A549 (cell line): ENCODE measurements around the gene TMEM156. TPM values are rescaled to one million over a fixed set of nuclear protein-coding genes. Genes with fewer than 3 reads are reported as not detected.

Experiments used
- ATAC-seq, 2 experiments: fragments of 200-7000 bp in 1 of 2; fragments of >200 bp in 1 of 2; cut with Nextera tagmentation in 1 of 2; cut with Tn5 transposase in 1 of 2; 3 replicates each; pipeline versions ENCODE4 v1.8.0 to v1.9.1; 2018 to 2020; ENCODE audit warnings: mild to moderate bottlenecking in 1 of 2, moderate library complexity in 1 of 2
- CTCF ChIA-PET: fragments of 300-600 bp; sonication (Branson Sonifier 250); formaldehyde crosslinking; extraction: SDS; loops from one replicate; lab custom pipeline; 2021; ENCODE audit warnings: antibody characterized with exemption, inconsistent platforms; lab: Yijun Ruan, JAX
- POLR2A ChIA-PET: fragments of 350-600 bp; formaldehyde crosslinking; extraction: SDS; loops from one replicate; lab custom pipeline; 2021; ENCODE audit warnings: antibody characterized with exemption, inconsistent platforms; lab: Yijun Ruan, JAX
- DNase-seq, 2 experiments: peaks; one replicate each; pipeline versions ENCODE4 v3.0.0 to v3.0.0-alpha.2; 2011 to 2016; ENCODE audit warnings: low read depth in 1 of 2, low spot score in 1 of 2
- FAIRE-seq: peaks from 2 replicates; lab custom pipeline; 2011; peaks lifted over from hg19 to GRCh38; lab: Jason Lieb, UNC
- H3K27ac ChIP-seq, 2 experiments: fragments of >200 bp; sonication (Bioruptor Twin); formaldehyde crosslinking; 3 replicates each; pipeline ENCODE4 v1.5.1; 2016 to 2017
- H3K4me1 ChIP-seq: fragments of >200 bp; sonication (Bioruptor Twin); formaldehyde crosslinking; 3 replicates; pipeline ENCODE4 v1.6.1; 2016
- H3K4me2 ChIP-seq: fragments of >200 bp; sonication (Bioruptor Twin); formaldehyde crosslinking; 3 replicates; pipeline ENCODE4 v1.6.1; 2016
- H3K4me3 ChIP-seq: fragments of >200 bp; sonication (Bioruptor Twin); formaldehyde crosslinking; 3 replicates; pipeline ENCODE4 v1.5.1; 2016
- H3K9me3 ChIP-seq: fragments of >200 bp; sonication (Bioruptor Twin); formaldehyde crosslinking; 3 replicates; pipeline ENCODE4 v1.6.1; 2016
- BHLHE40 ChIP-seq: IDR thresholded peaks from 2 replicates; pipeline ENCODE4 v1.6.1; 2012; ENCODE audit warnings: low read depth, low read length, inconsistent platforms
- CEBPB ChIP-seq, 2 experiments: fragments of >200 bp in 1 of 2; sonication (Bioruptor Twin) in 1 of 2; formaldehyde crosslinking in 1 of 2; IDR thresholded peaks; 2 replicates each; pipeline ENCODE4 v1.6.1; 2012 to 2016
- CHD4 ChIP-seq: fragments of 200-600 bp; sonication (generic); IDR thresholded peaks from 2 replicates; pipeline ENCODE4 v1.6.1; 2016; ENCODE audit warnings: antibody characterized with exemption, mild to moderate bottlenecking, borderline replicate concordance
- E2F6 ChIP-seq: IDR thresholded peaks from 2 replicates; pipeline ENCODE4 v1.6.1; 2012; ENCODE audit warnings: low read depth, borderline replicate concordance
- EHF ChIP-seq: fragments of 250-450 bp; sonication (Bioruptor Pico); IDR thresholded peaks from 2 replicates; pipeline ENCODE4 v1.5.0; 2020; ENCODE audit warnings: mild to moderate bottlenecking
- EHMT2 ChIP-seq: fragments of 200-600 bp; sonication (generic); IDR thresholded peaks from 2 replicates; pipeline ENCODE4 v1.6.1; 2016; ENCODE audit warnings: antibody characterized with exemption, low read depth, mild to moderate bottlenecking, moderate library complexity
- FOSB ChIP-seq: fragments of 250-450 bp; sonication (Bioruptor Pico); IDR thresholded peaks from 2 replicates; pipeline ENCODE4 v1.5.0; 2020; ENCODE audit warnings: mild to moderate bottlenecking, moderate library complexity
- FOXS1 ChIP-seq: fragments of 250-450 bp; sonication (Bioruptor Pico); IDR thresholded peaks from 2 replicates; pipeline ENCODE4 v1.5.0; 2020; ENCODE audit warnings: mild to moderate bottlenecking, moderate library complexity
- HDAC2 ChIP-seq: fragments of 200-600 bp; sonication (generic); IDR thresholded peaks from 2 replicates; pipeline ENCODE4 v1.6.1; 2016
- HMGXB4 ChIP-seq: fragments of 250-450 bp; sonication (Bioruptor Pico); IDR thresholded peaks from 2 replicates; pipeline ENCODE4 v1.5.0; 2021; ENCODE audit warnings: mild to moderate bottlenecking, moderate library complexity, borderline replicate concordance
- HOXA7 ChIP-seq: fragments of 250-450 bp; sonication (Bioruptor Pico); IDR thresholded peaks from 2 replicates; pipeline ENCODE4 v1.5.0; 2020; ENCODE audit warnings: mild to moderate bottlenecking, moderate library complexity
- HOXB13 ChIP-seq: fragments of 250-450 bp; sonication (Bioruptor Pico); IDR thresholded peaks from 2 replicates; pipeline ENCODE4 v1.5.0; 2020; ENCODE audit warnings: low read depth, mild to moderate bottlenecking, moderate library complexity
- HOXB5 ChIP-seq: fragments of 250-450 bp; sonication (Bioruptor Pico); IDR thresholded peaks from 2 replicates; pipeline ENCODE4 v1.5.0; 2020; ENCODE audit warnings: mild to moderate bottlenecking, moderate library complexity
- JUN ChIP-seq, 2 experiments: fragments of >200 bp; sonication (Bioruptor Twin); formaldehyde crosslinking; IDR thresholded peaks; 2 replicates in 1 of 2; 3 replicates in 1 of 2; pipeline ENCODE4 v1.6.1; 2016 to 2017
- KDM1A ChIP-seq: fragments of 200-600 bp; sonication (generic); IDR thresholded peaks from 2 replicates; pipeline ENCODE4 v1.6.1; 2016; ENCODE audit warnings: low read depth, mild to moderate bottlenecking
- MAX ChIP-seq: IDR thresholded peaks from 2 replicates; pipeline ENCODE4 v1.6.1; 2012
- MYC ChIP-seq: IDR thresholded peaks from 2 replicates; pipeline ENCODE4 v1.6.1; 2012; ENCODE audit warnings: mild to moderate bottlenecking, inconsistent platforms, low read length, improper control_type of control experiment, borderline replicate concordance
- NFE2L2 ChIP-seq: fragments of 150-350 bp; conservative IDR thresholded peaks from 2 replicates; pipeline ENCODE4 v1.6.1; 2014; ENCODE audit warnings: low read length
- NPAS2 ChIP-seq: fragments of 250-450 bp; sonication (Bioruptor Pico); IDR thresholded peaks from 2 replicates; pipeline ENCODE4 v1.8.0; 2022; ENCODE audit warnings: mild to moderate bottlenecking, moderate library complexity, borderline replicate concordance
- PHF8 ChIP-seq: fragments of 200-600 bp; sonication (generic); IDR thresholded peaks from 2 replicates; pipeline ENCODE4 v1.6.1; 2016; ENCODE audit warnings: low read depth, mild to moderate bottlenecking, antibody characterized with exemption, moderate library complexity, borderline replicate concordance
- POLR2A ChIP-seq: IDR thresholded peaks from 2 replicates; pipeline ENCODE4 v1.6.1; 2012; ENCODE audit warnings: mild to moderate bottlenecking, low read length
- RCOR1 ChIP-seq: fragments of 150-350 bp; IDR thresholded peaks from 2 replicates; pipeline ENCODE4 v1.6.1; 2014; ENCODE audit warnings: antibody characterized with exemption, low read length, low read depth
- RNF2 ChIP-seq: fragments of 200-600 bp; sonication (generic); IDR thresholded peaks from 2 replicates; pipeline ENCODE4 v1.6.1; 2016; ENCODE audit warnings: low read depth, mild to moderate bottlenecking, antibody characterized with exemption, moderate library complexity, borderline replicate concordance
- SMC3 ChIP-seq: fragments of >200 bp; sonication (Bioruptor Twin); formaldehyde crosslinking; IDR thresholded peaks from 3 replicates; pipeline ENCODE4 v1.6.1; 2018; ENCODE audit warnings: inconsistent platforms
- SREBF2 ChIP-seq: fragments of 450-650 bp; IDR thresholded peaks from 2 replicates; pipeline ENCODE4 v1.6.1; 2014; ENCODE audit warnings: mild to moderate bottlenecking, moderate library complexity
- ZSCAN20 ChIP-seq: fragments of 250-450 bp; sonication (Bioruptor Pico); IDR thresholded peaks from 2 replicates; pipeline ENCODE4 v1.8.0; 2022; ENCODE audit warnings: mild to moderate bottlenecking, moderate library complexity
- WGBS: methylation state at CpG from one replicate; pipeline ENCODE4 v1.1.6; 2017; ENCODE audit errors: missing lambda C conversion rate; 5-methylcytosine and 5-hydroxymethylcytosine counted together
- polyA plus RNA-seq, 4 experiments: library from polyadenylated mRNA; depleted of rRNA in 3 of 4; stranded (reverse); fragments of >200 nt; fragmentation: RNase III in 1 of 4; extraction: RNeasy Plus Mini Kit Qiagen cat#74134 plus additional on column Dnase treatment in 1 of 4; gene quantifications; 2 replicates in 3 of 4; 3 replicates in 1 of 4; pipeline ENCODE4 v1.2.3, GENCODE V29; 2011 to 2017
- TF ChIP-seq, protein P1 (sequence below): IDR thresholded peaks from 2 replicates; pipeline ENCODE4 v1.6.1; 2012
- TF ChIP-seq, protein P2 (sequence below): fragments of 450-650 bp; IDR thresholded peaks from 2 replicates; pipeline ENCODE4 v1.6.1; 2014; ENCODE audit warnings: antibody characterized with exemption
- TF ChIP-seq, protein P3 (sequence below): fragments of >200 bp; sonication (Bioruptor Twin); formaldehyde crosslinking; IDR thresholded peaks from 3 replicates; pipeline ENCODE4 v1.6.1; 2016

Gene TMEM156
- polyA plus RNA-seq, 2 of the 4 experiments (the other 2 are of a cell fraction), result 10.4 to 45.1 TPM

- Histone ChIP-seq H3K27ac (no peak overlapping the region), H3K4me1 (peaks cover 37% of the 10 kb centered on the region; the same call in 2 of the 3 replicates), H3K4me3 (no peak overlapping the region), H3K4me2 (no peak overlapping the region), H3K9me3 (no peaks in the 10 kb centered on the region)
- CTCF ChIA-PET, result interaction anchor here (0.7 kb wide), 1 partner anchor 153 kb away, joined by 3 read pairs; no protein-coding TSS in a partner anchor
- POLR2A ChIA-PET, result no interaction called here
- ATAC-seq (no peak), DNase-seq (no peak), FAIRE-seq (no peak)
- WGBS, result 90% methylated on average over 5 of the region's 5 CpGs
- TF ChIP-seq RNF2, result no peak
- TF ChIP-seq RCOR1, result no peak
- no peak for TF ChIP-seq HDAC2
- no peak for TF ChIP-seq HOXB13 (CRISPR knock-in tag)
- TF ChIP-seq SREBF2, result no peak
- no peak for TF ChIP-seq POLR2A
Observed at GRCh38 chr4:39056023-39056422, 23.8 kb upstream of the TMEM156 start.

DNA sequence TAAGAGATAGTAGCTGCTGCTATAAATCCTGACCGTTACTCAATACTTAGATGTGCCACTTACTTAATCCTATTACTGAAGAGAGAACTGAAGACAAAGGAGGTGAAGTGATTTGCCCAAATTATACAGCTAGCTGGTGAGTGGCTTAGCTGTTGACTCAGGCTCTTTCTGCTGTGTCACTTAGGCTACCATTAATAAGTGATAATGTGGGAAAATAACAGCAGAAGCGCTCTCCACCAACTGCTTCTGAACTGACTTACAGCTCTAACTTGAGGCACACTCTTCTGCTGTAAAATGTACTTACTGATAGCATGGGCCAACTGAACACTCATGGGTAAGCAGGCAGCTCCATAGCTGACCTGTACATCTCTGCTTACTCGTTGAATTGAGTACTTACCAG, 22.3 kb upstream of the TMEM156 start:
- WGBS, result 77% methylated on average over 3 of the region's 3 CpGs
- CTCF ChIA-PET, result interaction anchor here (0.7 kb wide), 1 partner anchor 153 kb away, joined by 3 read pairs; no protein-coding TSS in a partner anchor
- ATAC-seq, result peak in 1 of 2 experiments; percentile 64; a peak in 4 of 6 replicates

DNA sequence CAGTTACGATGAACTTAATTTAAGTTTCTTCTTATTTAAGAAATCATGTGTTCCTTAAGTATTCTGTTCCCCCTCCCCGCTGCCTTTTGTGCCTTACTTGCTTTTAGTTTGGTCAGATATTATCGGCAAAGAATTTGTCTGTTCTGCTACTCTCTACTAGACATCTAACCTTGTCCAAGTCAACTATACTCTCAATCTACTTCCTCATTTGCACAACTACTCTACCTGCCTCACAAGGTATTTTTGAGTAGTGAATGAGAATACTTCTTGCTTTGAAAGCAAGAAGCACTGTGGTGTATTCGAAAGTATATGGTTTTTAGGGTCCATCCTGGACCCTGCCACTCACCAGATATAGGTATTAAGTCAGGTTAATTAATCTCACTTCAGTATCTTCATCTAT, 21.8 kb upstream of the TMEM156 start:
- 78% methylated on average over 4 of the region's 4 CpGs for WGBS
- H3K4me1 ChIP-seq, result peaks cover 42% of the 10 kb centered on the region; the same call in 2 of the 3 replicates
- TF ChIP-seq HMGXB4 (CRISPR knock-in tag) (no peak), JUN (IDR thresholded peaks at IDR 0.05) (no peak), BHLHE40 (no peak), NFE2L2 (no peak), CHD4 (no peak), HOXB5 (CRISPR knock-in tag) (no peak), EHMT2 (no peak)
- TF ChIP-seq, protein P1, sequence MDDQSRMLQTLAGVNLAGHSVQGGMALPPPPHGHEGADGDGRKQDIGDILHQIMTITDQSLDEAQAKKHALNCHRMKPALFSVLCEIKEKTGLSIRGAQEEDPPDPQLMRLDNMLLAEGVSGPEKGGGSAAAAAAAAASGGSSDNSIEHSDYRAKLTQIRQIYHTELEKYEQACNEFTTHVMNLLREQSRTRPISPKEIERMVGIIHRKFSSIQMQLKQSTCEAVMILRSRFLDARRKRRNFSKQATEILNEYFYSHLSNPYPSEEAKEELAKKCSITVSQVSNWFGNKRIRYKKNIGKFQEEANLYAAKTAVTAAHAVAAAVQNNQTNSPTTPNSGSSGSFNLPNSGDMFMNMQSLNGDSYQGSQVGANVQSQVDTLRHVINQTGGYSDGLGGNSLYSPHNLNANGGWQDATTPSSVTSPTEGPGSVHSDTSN, result no peak
- no peak for ATAC-seq
- no peak for FAIRE-seq
- H3K9me3 ChIP-seq, result no peaks in the 10 kb centered on the region
- DNase-seq, result no peak
- H3K27ac ChIP-seq, result peak overlapping the region in 1 of 2 experiments; percentile 56; a peak in 1 of 6 replicates
- H3K4me2 ChIP-seq, result peak overlapping the region; percentile 40; the same call in 2 of the 3 replicates
- POLR2A ChIA-PET, result no interaction called here
- no peak overlapping the region for H3K4me3 ChIP-seq
- CTCF ChIA-PET, result no interaction called here

More for the DNA sequence above, 22.3 kb upstream of the TMEM156 start:
- Histone ChIP-seq H3K9me3 (no peaks in the 10 kb centered on the region), H3K4me1 (peaks cover 42% of the 10 kb centered on the region; the same call in 2 of the 3 replicates), H3K4me3 (no peak overlapping the region), H3K4me2 (peak overlapping the region; percentile 40; the same call in 2 of the 3 replicates), H3K27ac (peak overlapping the region in 1 of 2 experiments; percentile 56; a peak in 1 of 6 replicates)
- FAIRE-seq (no peak), DNase-seq (no peak)
- POLR2A ChIA-PET, result no interaction called here
- no peak for TF ChIP-seq FOXS1 (CRISPR knock-in tag)
- no peak for TF ChIP-seq ZSCAN20
- TF ChIP-seq EHF (CRISPR knock-in tag), result no peak
- TF ChIP-seq SMC3, result no peak
- TF ChIP-seq, protein P2, sequence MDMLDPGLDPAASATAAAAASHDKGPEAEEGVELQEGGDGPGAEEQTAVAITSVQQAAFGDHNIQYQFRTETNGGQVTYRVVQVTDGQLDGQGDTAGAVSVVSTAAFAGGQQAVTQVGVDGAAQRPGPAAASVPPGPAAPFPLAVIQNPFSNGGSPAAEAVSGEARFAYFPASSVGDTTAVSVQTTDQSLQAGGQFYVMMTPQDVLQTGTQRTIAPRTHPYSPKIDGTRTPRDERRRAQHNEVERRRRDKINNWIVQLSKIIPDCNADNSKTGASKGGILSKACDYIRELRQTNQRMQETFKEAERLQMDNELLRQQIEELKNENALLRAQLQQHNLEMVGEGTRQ, result no peak
- no peak for TF ChIP-seq MAX
- TF ChIP-seq HOXA7 (CRISPR knock-in tag), result no peak
- no peak for TF ChIP-seq E2F6
- TF ChIP-seq, protein P3, sequence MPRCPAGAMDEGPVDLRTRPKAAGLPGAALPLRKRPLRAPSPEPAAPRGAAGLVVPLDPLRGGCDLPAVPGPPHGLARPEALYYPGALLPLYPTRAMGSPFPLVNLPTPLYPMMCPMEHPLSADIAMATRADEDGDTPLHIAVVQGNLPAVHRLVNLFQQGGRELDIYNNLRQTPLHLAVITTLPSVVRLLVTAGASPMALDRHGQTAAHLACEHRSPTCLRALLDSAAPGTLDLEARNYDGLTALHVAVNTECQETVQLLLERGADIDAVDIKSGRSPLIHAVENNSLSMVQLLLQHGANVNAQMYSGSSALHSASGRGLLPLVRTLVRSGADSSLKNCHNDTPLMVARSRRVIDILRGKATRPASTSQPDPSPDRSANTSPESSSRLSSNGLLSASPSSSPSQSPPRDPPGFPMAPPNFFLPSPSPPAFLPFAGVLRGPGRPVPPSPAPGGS, result no peak
- TF ChIP-seq MYC, result no peak
- TF ChIP-seq NPAS2 (CRISPR knock-in tag), result no peak
- no peak for TF ChIP-seq CEBPB (IDR thresholded peaks at IDR 0.05)
- no peak for TF ChIP-seq KDM1A
- TF ChIP-seq, protein P1, result no peak
- TF ChIP-seq PHF8, result no peak
- no peak for TF ChIP-seq FOSB
